Neural progenitor cell (in vitro differentiated cells): ENCODE measurements around the gene HBZ.
"Not testable (repeated sequence)": the region's sequence is repeated elsewhere in the genome, so short reads cannot be mapped to it uniquely, and the experiment has no call there.

Experiments used
- CTCF ChIP-seq: fragments of 200-600 bp; sonication (generic); IDR thresholded peaks from 2 replicates; pipeline ENCODE4 v1.5.1; 2017; ENCODE audit warnings: antibody characterized with exemption, mild to moderate bottlenecking
- EZH2 ChIP-seq: fragments of 200-600 bp; sonication (generic); IDR thresholded peaks from 2 replicates; pipeline ENCODE4 v1.6.1; 2017; ENCODE audit warnings: antibody characterized with exemption, mild to moderate bottlenecking, moderate library complexity
- EZH2phosphoT487 ChIP-seq: fragments of 200-600 bp; sonication (generic); IDR thresholded peaks from 2 replicates; pipeline ENCODE4 v1.6.1; 2017; ENCODE audit warnings: antibody characterized with exemption

GRCh38 chr16:153550-154216 is 1.2 kb downstream of the HBZ start:
- TF ChIP-seq CTCF, EZH2, EZH2phosphoT487: not testable (repeated sequence)
